Measurements from ENCODE around the gene PLCD3. TPM values are rescaled to one million over a fixed set of nuclear protein-coding genes. Genes with fewer than 3 reads are reported as not detected.

Gene PLCD3
- total RNA-seq, 1 donor from 2014 or later = 37.0 TPM

DNA sequence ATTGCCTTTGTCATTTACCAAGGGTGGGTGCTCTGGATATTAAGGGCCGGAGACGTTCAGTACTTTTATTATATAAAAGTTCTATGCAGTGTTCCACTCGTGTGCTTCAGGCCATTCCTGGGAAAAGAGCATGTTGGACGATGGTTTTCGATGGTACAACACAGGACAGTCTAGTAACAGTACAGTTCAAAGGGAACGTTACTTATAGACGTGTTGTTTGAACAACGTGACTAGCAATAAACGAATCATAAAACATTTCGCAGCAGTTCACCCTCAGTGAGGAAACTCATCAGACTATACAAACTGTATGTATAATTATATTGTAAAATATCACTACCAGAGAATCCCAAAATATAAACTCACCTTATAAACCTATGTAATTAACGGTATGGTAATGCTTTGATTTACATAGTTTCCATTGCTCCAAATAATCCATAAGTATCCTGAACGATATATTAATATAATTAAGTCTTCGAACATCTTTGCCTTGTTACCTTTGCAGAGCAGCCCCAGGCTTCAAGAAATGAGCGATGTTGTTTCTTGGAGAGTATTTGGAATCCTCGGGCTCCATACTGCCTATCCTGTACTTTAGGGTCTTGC lies 70.6 kb downstream of the PLCD3 start:
- intact Hi-C loops (cut with DNase I) = no loop called here
- Histone ChIP-seq H3K9me3 (no peaks in the 10 kb centered on the region), H3K36me3 (no peaks in the 10 kb centered on the region), H3K27me3 (no peaks in the 10 kb centered on the region), H3K27ac (peak overlapping the region; percentile 94), H3K4me3 (peak overlapping the region; percentile 94), H3K4me1 (peaks cover 50% of the 10 kb centered on the region)
- DNase-seq (no peak), ATAC-seq (no peak)
- TF ChIP-seq, protein P1, sequence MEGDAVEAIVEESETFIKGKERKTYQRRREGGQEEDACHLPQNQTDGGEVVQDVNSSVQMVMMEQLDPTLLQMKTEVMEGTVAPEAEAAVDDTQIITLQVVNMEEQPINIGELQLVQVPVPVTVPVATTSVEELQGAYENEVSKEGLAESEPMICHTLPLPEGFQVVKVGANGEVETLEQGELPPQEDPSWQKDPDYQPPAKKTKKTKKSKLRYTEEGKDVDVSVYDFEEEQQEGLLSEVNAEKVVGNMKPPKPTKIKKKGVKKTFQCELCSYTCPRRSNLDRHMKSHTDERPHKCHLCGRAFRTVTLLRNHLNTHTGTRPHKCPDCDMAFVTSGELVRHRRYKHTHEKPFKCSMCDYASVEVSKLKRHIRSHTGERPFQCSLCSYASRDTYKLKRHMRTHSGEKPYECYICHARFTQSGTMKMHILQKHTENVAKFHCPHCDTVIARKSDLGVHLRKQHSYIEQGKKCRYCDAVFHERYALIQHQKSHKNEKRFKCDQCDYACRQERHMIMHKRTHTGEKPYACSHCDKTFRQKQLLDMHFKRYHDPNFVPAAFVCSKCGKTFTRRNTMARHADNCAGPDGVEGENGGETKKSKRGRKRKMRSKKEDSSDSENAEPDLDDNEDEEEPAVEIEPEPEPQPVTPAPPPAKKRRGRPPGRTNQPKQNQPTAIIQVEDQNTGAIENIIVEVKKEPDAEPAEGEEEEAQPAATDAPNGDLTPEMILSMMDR (IDR thresholded peaks at IDR 0.05) = no peak

DNA sequence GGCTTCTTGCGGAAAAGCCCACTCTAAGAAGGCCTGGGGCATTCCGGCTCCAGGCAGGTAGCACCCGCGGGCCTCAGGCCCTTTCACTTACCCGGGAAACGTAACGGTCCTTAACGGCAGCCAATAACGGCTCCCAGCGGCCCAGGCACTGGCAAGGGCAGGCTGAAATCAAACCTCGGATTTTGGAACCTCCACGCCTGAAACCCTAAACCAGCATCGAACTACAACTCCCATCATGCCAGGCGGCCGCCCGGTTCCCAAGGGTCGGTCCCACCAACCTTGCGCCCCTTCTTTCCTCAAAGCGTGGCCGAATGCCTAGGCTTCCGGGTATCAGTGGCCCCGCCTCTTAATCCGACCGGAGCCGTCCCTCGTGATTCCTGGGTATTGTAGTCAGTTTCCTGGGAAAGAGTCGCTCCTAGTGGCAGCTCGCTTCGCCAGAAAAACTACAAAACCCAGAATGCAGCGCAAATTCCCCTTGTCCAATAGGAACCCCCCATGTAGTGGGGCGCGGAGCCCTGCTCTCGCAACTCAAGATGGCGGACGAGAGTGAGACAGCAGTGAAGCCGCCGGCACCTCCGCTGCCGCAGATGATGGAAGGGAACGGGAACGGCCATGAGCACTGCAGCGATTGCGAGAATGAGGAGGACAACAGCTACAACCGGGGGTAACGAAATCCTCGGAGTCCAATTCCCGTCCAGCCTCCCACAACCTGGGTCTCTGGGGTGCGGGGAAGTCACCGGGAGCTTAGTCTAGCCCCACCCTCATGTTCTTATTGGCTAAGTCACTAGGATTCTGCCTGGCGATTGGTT lies 71.3 kb downstream of the PLCD3 start, which contains the start of gene NMT1:
Gene NMT1 (plus strand): TSS at position 521 of the 809 bp plus-strand sequence. CDS start 13 bp downstream, at position 534.
- peak; percentile 97 for ATAC-seq
- Histone ChIP-seq H3K4me3 (peak within 1 kb of the TSS; percentile 94), H3K4me1 (peaks cover 45% of the 10 kb centered on the region)

DNA sequence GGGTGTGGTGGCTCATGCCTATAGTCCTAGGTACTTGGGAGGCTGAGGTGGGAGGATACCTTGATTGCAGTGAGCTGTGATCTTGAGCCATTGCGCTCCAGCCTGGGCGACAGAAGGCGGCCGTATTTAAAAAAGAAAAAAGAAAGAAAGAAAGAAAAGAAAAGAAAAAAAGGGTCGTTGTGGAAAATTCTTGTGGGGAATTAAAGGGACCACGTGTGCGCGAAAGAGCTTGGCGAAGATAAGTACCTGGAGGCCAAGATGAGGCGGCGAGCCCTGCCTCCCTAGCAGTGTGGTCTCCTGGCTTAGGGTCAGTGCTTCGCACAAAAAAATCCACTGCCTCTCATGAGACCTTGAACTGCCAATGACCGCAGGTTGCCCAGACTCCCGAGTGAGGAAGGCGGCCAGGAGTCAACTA lies 71.9 kb downstream of the PLCD3 start:
- no peak for DNase-seq
- intact Hi-C loops (cut with DNase I) = no loop called here
- H3K36me3 ChIP-seq = no peaks in the 10 kb centered on the region
- TF ChIP-seq, protein P1 (IDR thresholded peaks at IDR 0.05) = no peak
- H3K9me3 ChIP-seq = no peaks in the 10 kb centered on the region
- H3K4me1 ChIP-seq = peaks cover 39% of the 10 kb centered on the region
- H3K27me3 ChIP-seq = no peaks in the 10 kb centered on the region
- ATAC-seq = no peak
- H3K4me3 ChIP-seq = peak overlapping the region; percentile 94
- H3K27ac ChIP-seq = peak overlapping the region; percentile 94

More for the DNA sequence above, 71.3 kb downstream of the PLCD3 start, which contains the start of gene NMT1:
- intact Hi-C loops (cut with DNase I) = no loop called here
- peak within 1 kb of the TSS; percentile 94 for H3K27ac ChIP-seq
- H3K36me3 ChIP-seq = no peaks in the 10 kb centered on the region
- TF ChIP-seq, protein P1 (IDR thresholded peaks at IDR 0.05) = no peak
- no peaks in the 10 kb centered on the region for H3K27me3 ChIP-seq
- DNase-seq = peak; percentile 96
- H3K9me3 ChIP-seq = no peaks in the 10 kb centered on the region

Small RNAs within 50 kb of the gene (microRNA-seq; reads per million reads assigned to microRNA genes)
- not detected for gene MIR6784 (ENCODE audit: borderline microRNAs expressed)

Other genes with a start within 250 kb of the PLCD3 start
- gene EFTUD2, start 233.1 kb downstream of the PLCD3 start, total RNA-seq = 74.4 TPM
- not detected for gene GFAP, start 217.0 kb downstream of the PLCD3 start, total RNA-seq
- gene KIF18B, start 184.7 kb downstream of the PLCD3 start, total RNA-seq = 0.32 TPM
- 0.52 TPM for gene C1QL1, start 164.2 kb downstream of the PLCD3 start, total RNA-seq
- gene DCAKD, start 80.9 kb downstream of the PLCD3 start, total RNA-seq = 21.8 TPM
- gene NMT1, start 71.2 kb downstream of the PLCD3 start, total RNA-seq = 107 TPM
- gene ACBD4, start 3.2 kb upstream of the PLCD3 start, total RNA-seq = 16.3 TPM
- gene HEXIM1, start 16.0 kb upstream of the PLCD3 start, total RNA-seq = 36.1 TPM
- gene HEXIM2, start 29.4 kb upstream of the PLCD3 start, total RNA-seq = 5.7 TPM
- 62.3 TPM for gene FMNL1, start 89.4 kb upstream of the PLCD3 start, total RNA-seq
- gene SPATA32, start 129.6 kb upstream of the PLCD3 start, total RNA-seq = not detected
- 9.9 TPM for gene MAP3K14, start 184.5 kb upstream of the PLCD3 start, total RNA-seq